Esophagus muscularis mucosa (tissue), 4 donors: ENCODE measurements around the gene GPC2.
"Not testable (repeated sequence)": the region's sequence is repeated elsewhere in the genome, so short reads cannot be mapped to it uniquely, and the experiment has no call there.

ENCODE experiments used
- CTCF ChIP-seq, 3 experiments: fragments of 200-600 bp in 2 of 3; fragments of 450-650 bp in 1 of 3; sonication (generic) in 2 of 3; IDR thresholded peaks; one replicate each; pipeline ENCODE4 v1.5.1; 2017 to 2019; ENCODE audit warnings: antibody characterized with exemption in 3 of 3, mild to moderate bottlenecking in 2 of 3, moderate library complexity in 1 of 3
- EP300 ChIP-seq: sonication (generic); formaldehyde crosslinking; IDR thresholded peaks from one replicate; pipeline ENCODE4 v1.6.1; 2017; ENCODE audit warnings: antibody characterized with exemption
- POLR2A ChIP-seq: fragments of 450-650 bp; IDR thresholded peaks from one replicate; pipeline ENCODE4 v1.6.1; 2017; ENCODE audit warnings: antibody characterized with exemption, moderate library complexity, mild to moderate bottlenecking, low read depth
- POLR2AphosphoS5 ChIP-seq, 2 donors: sonication (generic); formaldehyde crosslinking; IDR thresholded peaks; one replicate each; pipeline ENCODE4 v1.6.1; 2017; ENCODE audit warnings: antibody characterized with exemption in 2 of 2

- not testable (repeated sequence) for TF ChIP-seq POLR2A; CTCF (IDR thresholded peaks at IDR 0.05); EP300; POLR2AphosphoS5 (IDR thresholded peaks at IDR 0.05)
These were observed 5.4 kb upstream of the GPC2 start for GRCh38 chr7:100182616-100183015.
